Measurements from ENCODE around the gene TPK1. TPM values are rescaled to one million over a fixed set of nuclear protein-coding genes. Genes with fewer than 3 reads are reported as not detected.
"Not testable (repeated sequence)": the region's sequence is repeated elsewhere in the genome, so short reads cannot be mapped to it uniquely, and the experiment has no call there.

The TPK1 gene
- total RNA-seq, 1 donor from 2014 or later, result 5.6 TPM

DNA sequence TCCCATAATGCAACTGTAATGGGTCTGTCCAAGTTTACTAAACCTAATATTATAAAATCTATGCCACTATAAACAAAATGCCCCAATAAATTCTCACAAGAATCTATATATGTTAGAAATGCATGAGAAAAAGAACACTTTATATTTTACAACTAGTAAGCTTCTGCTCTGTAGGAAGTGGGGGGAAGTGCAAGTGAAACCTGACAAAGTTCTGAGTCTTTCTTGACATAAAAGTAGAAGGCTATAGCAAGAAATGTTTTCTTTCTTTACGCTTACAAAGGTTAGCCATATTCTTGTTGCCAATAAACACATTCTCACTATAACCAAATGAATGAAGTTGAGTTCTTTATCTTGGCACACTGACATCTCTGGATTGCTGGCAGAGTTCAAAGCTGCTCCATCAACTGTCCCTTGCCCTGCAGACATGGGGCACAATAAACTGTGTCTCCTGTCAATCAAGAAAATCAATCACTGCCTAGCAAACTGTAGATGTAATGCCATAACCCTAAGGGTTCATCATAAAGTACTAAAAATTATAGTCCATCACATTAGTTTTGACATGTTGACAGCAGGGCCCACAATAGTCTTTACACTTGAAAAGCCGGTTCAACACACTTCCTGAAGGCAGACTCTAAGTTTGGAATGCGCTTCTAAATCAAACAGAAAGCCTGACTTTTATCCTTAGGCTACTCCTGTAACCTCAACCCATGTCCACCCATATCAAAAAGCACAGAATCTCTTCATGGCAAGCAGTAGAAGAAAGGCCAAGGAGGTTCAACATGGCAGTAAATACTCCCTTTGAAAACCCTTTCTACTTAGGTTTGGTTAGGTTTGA, 58.6 kb downstream of the TPK1 start:
- DNase-seq, result no peak

DNA sequence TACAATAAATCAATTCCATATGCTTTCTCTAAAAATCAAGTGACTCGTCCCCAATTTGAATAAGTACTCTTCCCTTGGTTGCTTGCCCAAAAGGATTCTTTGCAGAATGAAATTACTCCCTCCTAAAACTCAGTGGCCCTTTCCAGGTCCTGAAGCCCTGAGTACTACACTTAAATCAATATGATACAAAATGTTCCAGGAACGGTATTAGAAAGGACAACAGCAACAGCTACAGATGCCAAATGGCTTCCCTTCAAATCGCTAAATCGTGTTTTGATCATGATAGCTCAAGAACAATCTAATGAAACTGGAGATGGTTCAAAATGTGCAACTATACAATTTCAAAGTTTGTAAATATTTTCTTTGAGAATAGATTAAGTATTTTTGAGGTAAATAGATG, 59.4 kb downstream of the TPK1 start:
- DNase-seq, result no peak

DNA sequence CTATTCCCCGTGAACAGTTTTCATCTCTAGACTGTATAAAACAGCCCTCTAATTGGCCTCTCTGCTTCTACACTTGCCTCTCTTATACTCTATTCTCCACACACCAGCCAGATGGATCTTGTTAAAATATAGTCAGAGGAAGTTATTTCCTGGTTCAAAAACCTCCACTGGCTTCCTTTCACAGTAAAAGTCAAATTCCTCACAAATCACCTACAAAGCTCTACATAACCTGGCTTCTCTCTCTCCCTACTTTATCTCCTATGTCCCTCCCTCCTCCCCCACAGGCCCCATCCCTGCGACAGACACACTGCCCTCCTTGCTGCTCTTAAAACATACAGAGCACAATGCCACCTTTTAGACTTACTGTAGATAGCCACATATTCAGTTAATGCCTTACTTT, 60.1 kb downstream of the TPK1 start:
- DNase-seq, result no peak

DNA sequence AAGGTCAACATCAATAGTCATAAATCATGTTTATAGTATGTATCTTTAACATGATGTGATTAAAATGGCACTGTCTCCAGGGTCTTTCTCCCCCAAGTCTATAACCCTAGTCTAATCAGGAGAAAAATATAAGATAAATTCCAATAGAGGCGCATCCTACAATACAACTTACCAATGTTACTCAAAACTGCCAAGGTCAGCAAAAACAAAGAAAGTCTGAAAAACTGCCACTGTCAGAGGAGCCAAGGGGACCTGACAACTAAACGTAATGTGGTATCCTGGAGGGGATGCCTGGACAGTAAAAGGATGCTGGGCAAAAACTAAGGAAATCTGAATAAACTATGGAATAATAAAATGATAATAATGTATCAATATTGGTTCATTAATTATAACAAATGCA, 63.9 kb downstream of the TPK1 start:
- no peak for DNase-seq

DNA sequence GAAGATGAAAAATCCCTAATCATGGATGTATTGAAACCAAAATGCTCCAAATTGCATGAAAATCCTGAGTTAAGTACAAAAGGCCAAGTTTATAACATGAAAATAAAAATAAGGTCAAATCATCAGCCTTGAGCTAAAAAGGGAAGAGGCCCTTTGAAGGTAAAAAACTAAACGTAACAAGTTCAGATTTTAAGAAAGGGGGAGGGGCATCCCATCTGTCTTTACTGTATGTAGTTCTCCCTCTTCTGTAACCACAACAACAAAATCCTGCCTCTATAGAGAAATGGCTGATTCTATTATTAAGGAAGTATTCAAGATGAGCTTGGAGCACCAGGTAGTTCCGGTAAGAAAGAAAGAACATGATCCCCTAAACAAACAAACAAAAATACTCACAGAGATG, 64.7 kb downstream of the TPK1 start:
- no peak for DNase-seq

DNA sequence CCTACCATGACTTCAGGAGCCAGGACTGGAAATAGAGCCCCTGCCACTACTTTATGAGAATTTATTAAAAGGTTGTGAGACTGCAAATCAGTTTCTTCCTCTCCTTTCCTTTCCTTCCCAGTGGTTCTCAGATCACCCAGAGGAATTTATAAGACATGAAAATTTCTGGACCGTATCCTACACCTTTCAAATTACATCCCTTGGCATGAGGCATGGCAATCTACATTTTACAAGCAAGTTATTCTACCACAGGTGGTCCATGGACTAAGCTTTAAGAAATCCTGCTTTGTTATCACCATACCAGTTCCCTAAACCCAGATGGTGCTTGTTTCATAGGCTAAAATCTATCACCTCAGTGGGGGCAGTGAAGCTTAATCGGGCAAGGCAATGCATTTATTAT, 66.5 kb downstream of the TPK1 start:
- DNase-seq, result no peak

DNA sequence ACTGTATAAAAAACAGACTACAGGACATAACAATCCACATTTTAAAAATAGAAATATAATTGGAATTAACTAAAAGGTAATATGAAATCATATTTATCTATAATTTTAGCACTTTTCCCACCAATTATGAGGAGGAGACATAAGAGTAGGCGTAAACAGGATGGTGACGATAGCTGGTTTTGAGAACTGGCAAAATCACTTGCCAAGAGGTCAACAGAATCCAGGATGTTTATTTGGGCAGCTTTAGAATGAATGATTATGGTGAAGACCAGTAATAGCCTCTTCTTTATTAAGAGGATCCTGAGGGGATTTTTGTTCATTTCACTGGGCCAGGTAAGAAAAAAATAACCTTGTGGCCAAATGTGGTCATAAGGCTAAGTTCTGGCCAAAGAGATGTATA, 67.2 kb downstream of the TPK1 start:
- no peak for DNase-seq

DNA sequence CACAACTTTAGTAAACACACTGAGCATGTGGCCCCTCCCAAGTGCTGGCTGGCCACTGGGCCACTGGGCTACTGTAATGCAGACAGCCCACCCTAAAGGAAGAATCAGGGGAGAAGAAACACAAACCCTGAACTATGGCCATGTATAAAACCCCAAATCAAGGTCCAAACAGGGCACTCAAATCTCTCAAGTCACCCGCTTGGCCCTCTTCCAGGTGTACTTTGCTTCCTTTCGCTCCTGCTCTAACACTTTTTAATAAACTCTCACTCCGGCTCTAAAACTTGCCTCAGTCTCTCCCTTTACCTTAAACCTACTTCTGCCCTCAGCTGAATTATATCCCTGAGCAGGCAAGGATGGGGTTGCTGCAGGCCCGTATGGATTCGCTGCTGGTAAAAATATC, 72.6 kb downstream of the TPK1 start:
- DNase-seq, result no peak

DNA sequence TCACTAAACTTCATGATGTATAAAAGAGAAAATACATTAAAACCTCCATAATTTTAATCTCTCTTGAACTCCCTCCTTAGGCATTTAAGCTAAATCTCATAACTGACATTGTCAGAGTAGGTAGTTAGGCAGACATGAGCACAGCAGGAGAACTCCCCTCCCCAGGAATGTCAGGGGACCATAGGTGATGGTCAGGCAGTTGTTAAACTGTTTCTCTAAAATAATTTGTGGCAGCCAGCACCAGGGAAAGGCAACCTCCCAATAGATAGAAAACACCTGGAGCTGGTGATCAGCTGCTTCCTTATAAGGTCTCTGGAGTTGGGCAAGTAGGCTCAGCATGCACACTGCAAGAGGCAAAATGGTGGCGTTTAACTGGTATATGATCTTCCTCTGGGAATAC, 73.0 kb downstream of the TPK1 start:
- no peak for DNase-seq

DNA sequence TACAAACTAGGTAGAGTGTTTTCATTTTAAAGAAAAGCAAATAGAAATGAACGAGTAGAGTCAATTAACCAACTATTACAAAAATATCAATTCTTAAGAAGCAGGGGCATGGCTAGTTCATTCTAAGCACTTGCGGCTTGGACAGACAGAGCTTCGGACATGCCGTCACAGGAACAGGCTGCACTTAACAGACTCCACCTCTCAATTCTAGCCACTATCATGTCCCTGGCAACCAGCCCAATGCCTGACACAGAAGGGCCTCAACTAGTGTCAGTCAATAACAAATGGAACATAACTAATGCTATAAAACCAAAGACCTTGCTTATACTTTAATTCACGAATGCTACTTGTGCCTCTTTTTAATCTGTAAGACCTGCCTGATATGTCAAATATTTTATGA, 74.4 kb downstream of the TPK1 start:
- no peak for DNase-seq

DNA sequence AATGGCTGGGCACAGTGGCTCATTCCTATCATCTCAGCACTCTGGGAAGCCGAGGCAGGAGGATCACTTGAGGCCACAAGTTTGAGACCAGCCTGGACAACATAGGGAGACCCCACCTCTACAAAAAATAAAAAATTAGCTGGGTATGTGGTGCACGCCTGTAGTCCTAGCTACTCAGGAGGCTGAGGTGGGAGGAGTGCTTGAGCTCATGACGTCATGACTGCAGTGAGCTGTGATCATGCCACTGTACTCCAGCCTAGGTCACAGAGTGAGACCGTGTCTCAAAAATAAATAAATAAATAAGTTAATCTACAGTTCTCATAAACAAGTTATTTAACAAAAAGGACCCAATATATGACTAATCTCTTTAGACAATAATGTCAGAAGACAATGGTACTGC, 76.2 kb downstream of the TPK1 start:
- DNase-seq, result no peak

DNA sequence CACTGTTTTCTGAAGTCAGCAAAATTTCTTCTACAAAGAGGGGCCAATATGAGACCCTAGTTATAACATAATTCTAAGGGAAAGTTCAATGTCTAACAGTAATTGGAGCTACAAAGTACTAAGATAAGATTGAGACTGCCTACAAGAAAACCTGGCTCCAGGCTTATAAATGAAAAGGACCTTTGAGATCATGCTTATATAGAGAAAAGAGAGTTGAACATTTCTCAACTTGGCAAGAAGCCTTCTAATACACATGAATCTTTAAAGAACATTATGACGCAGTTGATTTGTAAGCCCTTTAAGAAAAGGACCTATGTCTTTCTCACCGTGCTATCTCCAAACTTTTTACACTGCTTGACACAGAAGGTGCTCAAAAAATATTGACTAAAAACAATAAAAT, 87.9 kb downstream of the TPK1 start:
- DNase-seq, result no peak

DNA sequence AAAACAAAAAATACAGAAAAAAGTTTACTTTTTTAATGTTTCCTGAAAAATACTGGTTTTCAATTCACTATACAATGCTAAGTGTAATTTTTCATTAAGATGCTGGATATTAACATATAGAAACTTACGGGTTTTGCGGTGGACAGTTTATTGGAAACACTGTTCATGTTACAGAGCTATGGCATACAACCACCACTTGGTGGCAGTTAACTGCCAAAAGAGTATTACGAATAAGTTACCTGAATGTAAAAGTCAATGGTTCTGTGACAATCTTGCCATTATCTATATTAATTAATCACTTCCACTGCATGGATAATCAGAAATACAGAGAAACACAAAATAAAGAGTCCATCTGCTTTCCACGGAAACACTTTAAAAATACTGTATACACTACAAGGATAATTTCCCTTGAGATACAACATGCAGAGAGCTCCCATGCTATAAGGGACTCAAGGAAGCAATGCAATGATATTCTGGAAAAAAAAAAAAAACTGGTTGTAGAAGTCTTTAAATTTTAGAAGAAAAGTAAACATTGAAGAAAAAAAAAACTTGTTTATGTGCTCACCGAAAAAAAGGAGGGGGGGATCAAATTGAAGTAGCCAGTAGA, 97.0 kb downstream of the TPK1 start:
- DNase-seq, result no peak

DNA sequence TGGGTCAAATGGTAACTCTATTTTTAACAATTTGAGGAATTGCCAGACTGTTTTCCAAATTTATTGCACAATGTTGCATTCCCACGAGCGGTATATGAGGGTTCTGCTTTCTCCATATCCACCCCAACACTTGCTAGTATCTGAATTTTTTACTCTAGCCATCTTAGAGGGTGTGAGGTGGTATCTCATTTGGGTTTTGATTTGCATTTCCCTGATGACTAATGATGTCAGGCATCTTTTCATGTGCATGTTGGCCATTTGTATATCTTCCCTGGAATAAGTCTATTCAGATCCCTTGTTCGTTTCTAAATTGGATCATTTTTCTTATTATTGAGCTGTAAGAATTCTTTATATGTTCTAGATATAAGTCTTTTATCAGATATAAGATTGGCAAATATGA, 97.7 kb downstream of the TPK1 start:
- no peak for DNase-seq

DNA sequence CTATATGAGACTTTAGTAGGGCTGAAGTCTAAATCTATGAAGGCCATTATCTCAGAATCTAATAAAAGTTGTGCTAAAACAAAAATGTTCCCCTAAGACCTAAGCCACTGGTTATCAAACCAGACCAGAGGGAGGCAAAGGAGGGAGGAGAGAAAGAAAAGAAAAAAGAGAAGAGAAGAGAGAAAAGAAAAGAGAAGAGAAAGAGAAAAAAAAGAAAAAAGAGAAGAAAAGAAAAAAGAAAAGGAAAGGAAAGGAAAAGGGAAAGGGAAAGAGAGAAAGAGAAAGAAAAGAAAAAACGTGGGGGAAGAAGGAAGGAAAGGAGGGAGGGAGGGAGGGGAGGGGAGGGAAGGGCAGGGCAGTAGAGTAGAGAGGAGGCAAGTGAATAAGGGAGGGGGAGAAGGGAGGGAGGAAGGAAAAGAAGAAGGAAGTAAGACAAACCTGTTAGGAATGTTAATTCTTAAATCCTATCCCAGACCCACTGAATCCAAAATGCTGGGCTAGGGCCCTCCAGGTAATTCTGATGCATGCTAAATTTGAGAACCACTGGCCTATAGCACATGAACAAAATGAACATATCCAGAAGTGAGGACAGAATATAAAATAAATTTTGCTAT, 98.9 kb downstream of the TPK1 start:
- no peak for DNase-seq

DNA sequence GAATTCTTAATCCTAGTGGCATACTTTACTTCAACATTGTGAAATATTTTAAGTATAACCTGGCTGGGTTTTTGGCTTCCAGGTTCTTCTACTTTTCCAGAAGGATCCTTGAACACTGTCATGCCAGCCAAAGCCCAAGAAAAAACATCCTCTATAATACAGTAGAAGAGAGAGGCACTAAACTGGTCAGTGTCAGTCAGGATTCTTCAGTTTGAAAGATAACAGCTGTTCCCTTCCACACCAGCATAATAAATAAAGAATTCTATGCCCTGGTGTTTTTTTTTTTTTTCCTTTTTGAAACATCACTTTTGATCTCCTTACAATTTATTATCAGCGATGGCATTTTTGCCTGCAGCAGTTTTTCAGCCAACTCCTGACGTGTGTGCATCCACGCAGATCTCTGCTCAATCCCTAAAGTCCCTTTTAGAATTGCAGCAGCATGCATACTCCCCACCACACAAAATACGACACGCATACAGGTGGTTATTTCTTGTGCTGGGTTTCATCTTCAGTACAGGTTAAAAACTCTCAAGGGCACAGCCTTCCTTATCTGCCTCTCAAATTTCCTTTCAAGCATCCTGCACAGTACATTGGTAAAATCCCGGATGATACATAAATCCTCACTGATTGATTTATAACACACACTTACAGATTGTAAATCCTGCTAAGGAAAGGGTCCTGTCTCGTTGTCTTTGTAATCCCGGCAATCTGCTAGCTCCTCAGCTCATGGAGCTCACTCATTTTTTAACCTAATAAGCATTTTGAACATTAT, 100.2 kb downstream of the TPK1 start:
- DNase-seq, result no peak

DNA sequence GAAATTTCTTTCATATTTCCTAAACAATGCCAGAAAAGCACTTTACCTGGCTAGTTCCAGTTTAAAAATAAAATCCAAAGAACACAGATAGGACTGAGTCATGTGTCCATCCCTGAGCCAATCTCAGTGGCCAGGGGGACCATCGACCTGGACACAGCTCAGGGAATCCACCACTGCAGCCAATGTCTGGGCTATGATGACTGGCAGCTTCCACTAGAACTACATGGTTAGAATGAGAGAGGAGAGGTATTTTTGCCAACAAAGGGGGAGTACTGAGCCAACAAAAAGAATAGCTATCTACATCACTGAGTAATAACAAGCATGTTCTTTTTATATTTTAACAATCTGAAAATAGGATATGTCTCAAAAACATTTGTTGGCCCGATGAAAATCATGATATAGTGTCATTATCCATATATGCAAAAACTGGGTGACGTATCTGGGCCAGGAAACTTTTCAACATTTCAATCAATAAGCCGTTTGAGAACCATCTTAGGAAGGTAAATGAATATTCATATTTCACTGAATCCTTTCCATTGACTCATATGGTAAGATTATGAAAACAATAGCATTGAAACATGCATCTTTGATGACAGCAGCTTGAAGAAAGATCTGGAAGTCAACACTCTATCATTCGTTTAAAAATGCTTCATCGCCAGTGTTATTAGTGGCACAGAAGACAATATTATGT, 104.0 kb downstream of the TPK1 start:
- DNase-seq, result no peak

DNA sequence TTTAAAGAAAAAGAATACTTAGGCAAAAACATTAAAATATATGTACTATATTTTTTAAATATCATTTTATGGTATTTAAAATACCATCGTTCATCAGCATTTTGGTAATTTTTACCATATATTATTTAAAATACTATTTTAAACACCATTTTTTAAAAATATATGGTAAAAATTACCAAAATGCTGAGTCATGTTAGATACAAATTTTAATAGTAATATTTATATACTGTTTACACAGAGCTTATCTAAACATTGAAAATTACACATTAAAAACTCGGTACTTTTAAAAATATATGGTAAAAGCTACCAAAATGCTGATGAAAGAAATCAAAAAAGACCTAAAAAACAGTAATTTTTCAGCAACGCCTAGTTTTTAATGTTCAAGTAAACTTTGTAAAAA, 105.6 kb downstream of the TPK1 start:
- no peak for DNase-seq

DNA sequence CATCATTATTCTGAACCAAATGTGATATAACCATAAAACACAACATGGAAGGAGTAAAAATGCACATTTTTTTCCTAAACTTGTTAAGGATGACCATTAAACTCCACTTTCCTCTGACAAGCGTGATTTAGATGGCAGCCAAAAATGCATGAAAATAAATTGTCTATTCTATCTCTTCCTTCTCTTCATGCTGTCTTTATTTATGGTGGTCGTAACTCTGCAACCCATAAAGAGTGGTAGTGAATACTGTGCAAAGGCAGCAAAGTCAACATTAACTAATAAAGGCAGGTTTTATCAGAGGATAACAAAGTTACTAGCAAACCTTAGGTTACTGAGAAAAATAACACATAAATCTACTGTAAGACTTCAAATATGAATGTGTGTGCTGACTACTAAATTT, 106.6 kb downstream of the TPK1 start:
- no peak for DNase-seq

DNA sequence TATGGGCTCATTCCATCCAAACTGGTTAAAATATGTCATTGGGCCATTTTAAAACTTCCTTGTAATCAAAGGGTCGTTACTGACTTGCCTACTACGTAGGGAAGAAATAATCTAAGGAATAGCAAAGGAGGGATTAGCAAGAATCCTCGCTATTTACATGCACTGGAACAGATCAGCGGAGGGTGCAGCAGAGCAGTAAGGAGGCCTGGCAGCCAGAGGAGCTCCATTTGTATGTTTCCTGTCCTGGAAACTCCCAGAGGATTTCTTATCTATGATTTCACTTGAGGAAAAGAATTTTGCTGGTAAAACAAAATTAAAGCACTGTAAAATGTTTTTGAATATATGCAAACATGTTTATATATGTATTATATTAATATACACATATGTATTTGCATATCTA, 107.3 kb downstream of the TPK1 start:
- DNase-seq, result no peak

DNA sequence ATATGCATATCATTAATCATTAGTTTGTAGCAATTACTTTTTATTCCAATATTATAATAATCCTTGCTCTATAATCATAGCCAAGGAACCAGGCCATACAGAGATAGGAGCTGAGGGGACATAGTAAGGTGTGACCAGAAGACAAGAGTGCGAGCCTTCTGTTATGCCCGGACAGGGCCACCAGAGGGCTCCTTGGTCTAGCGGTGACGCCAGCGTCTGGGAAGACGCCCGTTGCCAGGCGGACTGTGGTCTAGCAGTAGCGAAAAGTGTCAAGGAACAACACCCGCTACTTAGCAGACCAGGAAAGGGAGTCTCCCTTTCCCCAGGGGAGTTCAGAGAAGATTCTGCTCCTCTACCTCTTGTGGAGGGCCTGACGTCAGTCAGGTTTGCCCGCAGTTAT, 109.0 kb downstream of the TPK1 start:
- not testable (repeated sequence) for DNase-seq

DNA sequence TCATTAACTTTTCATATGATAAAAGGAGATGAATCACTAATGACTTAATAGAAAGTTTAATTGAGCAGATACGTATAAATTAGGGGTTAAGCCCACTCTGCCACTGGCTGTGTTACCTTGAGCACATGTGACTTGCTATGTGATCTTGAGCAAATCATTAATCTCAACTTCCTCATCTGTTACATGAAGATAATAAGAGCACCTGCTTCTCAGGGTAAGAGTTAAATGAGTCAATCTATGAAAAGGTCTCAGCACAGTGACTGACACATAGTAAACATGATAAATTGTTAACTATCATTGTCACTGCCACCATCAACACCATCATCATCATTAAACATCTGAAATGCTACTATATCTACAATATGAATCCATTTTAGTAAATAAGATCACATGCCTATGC, 110.8 kb downstream of the TPK1 start:
- no peak for DNase-seq

DNA sequence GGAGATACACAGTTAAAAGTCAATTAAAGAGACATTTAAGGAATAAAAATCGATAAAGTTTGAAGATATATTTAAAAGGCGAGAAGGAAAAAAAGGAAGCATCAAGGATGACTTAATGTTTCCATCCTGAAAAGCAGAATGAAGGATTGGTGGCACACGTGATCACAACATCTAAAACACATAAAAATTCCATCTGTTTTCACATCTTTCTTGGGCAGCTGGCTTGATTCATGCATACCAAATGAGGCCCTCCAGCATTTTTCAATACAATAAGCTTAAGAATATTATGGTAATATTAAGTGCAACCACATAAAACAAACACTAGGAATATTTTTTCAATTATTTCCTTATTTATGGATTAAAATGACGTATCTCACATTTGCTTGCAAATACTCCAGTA, 112.6 kb downstream of the TPK1 start:
- DNase-seq, result no peak
